Naive B cell (primary cell): ENCODE measurements around the gene RPL10A. TPM values are rescaled to one million over a fixed set of nuclear protein-coding genes. Genes with fewer than 3 reads are reported as not detected.

ENCODE experiments used
- ATAC-seq, 2 donors: fragments of 150-1000 bp; cut with Tn5 transposase; 2 replicates each; pipeline ENCODE4 v1.10.0; 2021; ENCODE audit warnings: low read depth in 2 of 2, mild to moderate bottlenecking in 2 of 2, moderate library complexity in 2 of 2
- DNase-seq: peaks from one replicate; pipeline ENCODE4 v3.0.0; 2022
- H3K27ac Mint-ChIP-seq, 6 donors: one replicate each; pipeline ENCODE4 v1.8.0; 2020 to 2022; ENCODE audit warnings: mild to moderate bottlenecking in 6 of 6, mixed read lengths in 6 of 6, moderate library complexity in 5 of 6, inconsistent platforms in 2 of 6
- H3K27me3 Mint-ChIP-seq, 3 donors: one replicate each; pipeline ENCODE4 v1.8.0; 2021 to 2022; ENCODE audit warnings: mixed read lengths in 3 of 3, mild to moderate bottlenecking in 1 of 3
- H3K36me3 Mint-ChIP-seq, 2 donors: one replicate each; pipeline ENCODE4 v1.8.0; 2020 to 2022; ENCODE audit warnings: mixed read lengths in 2 of 2, inconsistent platforms in 1 of 2, mild to moderate bottlenecking in 1 of 2
- H3K4me1 Mint-ChIP-seq, 3 donors: one replicate each; pipeline ENCODE4 v1.8.0; 2020 to 2022; ENCODE audit warnings: mixed read lengths in 3 of 3, inconsistent platforms in 1 of 3, mild to moderate bottlenecking in 1 of 3, moderate library complexity in 1 of 3
- H3K4me3 Mint-ChIP-seq, 8 donors: one replicate each; pipeline ENCODE4 v1.8.0; 2020 to 2022; ENCODE audit warnings: mild to moderate bottlenecking in 8 of 8, mixed read lengths in 8 of 8, moderate library complexity in 8 of 8, inconsistent platforms in 2 of 8
- H3K9me3 Mint-ChIP-seq, 7 donors: one replicate each; pipeline ENCODE4 v1.8.0; 2020 to 2022; ENCODE audit warnings: mixed read lengths in 7 of 7, mild to moderate bottlenecking in 5 of 7, inconsistent platforms in 2 of 7, moderate library complexity in 1 of 7
- polyA plus RNA-seq, 6 donors: library from polyadenylated mRNA; unstranded; fragments of 300-500 nt; fragmentation: Illumina TruSeq; gene quantifications; one replicate each; pipeline ENCODE4 v1.2.3, GENCODE V29; 2021; ENCODE audit warnings: low read depth in 6 of 6

Gene RPL10A
- polyA plus RNA-seq, 6 donors from 2014 or later, result 756 to 1,303 (median 1,016) TPM

- Mint-ChIP-seq H3K27ac (no peak overlapping the region), H3K4me3 (peak overlapping the region; percentile 76 to 91 (median 84)), H3K36me3 (peaks cover 0 to 16% of the 10 kb centered on the region in 2 donors), H3K27me3 (no peaks in the 10 kb centered on the region), H3K9me3 (no peaks in the 10 kb centered on the region), H3K4me1 (peaks cover 18 to 39% (median 25%) of the 10 kb centered on the region in 3 donors)
- ATAC-seq (no peak), DNase-seq (no peak)
Observed at GRCh38 chr6:35453236-35453635, 15.0 kb upstream of the RPL10A start.

GRCh38 chr6:35454391-35455110 lies 13.7 kb upstream of the RPL10A start:
- H3K4me3 Mint-ChIP-seq, result peak overlapping the region in 6 of 8 donors; percentile 3 to 91 (median 44)
- H3K27ac Mint-ChIP-seq, result no peak overlapping the region
- no peaks in the 10 kb centered on the region for H3K9me3 Mint-ChIP-seq
- H3K27me3 Mint-ChIP-seq, result no peaks in the 10 kb centered on the region
- ATAC-seq (no peak), DNase-seq (no peak)
- H3K4me1 Mint-ChIP-seq, result peaks cover 20 to 33% (median 21%) of the 10 kb centered on the region in 3 donors
- peaks cover 6 to 23% of the 10 kb centered on the region in 2 donors for H3K36me3 Mint-ChIP-seq

DNA sequence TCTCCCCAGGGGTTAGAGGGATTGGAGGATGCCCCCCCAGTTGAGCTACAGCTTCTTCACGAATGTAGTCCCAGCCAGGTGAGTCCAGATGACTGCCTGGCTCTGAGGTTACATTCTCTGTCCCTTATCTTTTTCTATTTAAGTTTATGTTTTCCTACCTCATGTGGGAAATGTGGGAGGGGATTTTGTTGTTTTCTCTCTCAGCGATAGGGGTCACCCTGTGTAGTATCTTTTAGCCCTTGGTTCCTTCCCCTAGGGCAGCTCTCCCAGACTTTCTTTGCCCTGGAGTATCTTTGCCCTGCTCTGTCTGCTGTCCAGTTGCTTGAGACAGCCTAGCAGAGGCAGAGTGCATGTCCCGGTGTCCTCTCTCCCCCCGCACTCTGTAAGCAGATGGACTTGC lies 10.3 kb upstream of the RPL10A start:
- H3K4me3 Mint-ChIP-seq, result peak overlapping the region in 1 of 8 donors; percentile 21
- peaks cover 8 to 34% of the 10 kb centered on the region in 2 donors for H3K36me3 Mint-ChIP-seq
- DNase-seq (no peak), ATAC-seq (no peak)
- H3K4me1 Mint-ChIP-seq, result peaks cover 5 to 14% (median 12%) of the 10 kb centered on the region in 3 donors
- H3K9me3 Mint-ChIP-seq, result no peaks in the 10 kb centered on the region
- H3K27me3 Mint-ChIP-seq, result no peaks in the 10 kb centered on the region
- H3K27ac Mint-ChIP-seq, result peak overlapping the region in 3 of 6 donors; percentile 38 to 69 (median 42)

DNA sequence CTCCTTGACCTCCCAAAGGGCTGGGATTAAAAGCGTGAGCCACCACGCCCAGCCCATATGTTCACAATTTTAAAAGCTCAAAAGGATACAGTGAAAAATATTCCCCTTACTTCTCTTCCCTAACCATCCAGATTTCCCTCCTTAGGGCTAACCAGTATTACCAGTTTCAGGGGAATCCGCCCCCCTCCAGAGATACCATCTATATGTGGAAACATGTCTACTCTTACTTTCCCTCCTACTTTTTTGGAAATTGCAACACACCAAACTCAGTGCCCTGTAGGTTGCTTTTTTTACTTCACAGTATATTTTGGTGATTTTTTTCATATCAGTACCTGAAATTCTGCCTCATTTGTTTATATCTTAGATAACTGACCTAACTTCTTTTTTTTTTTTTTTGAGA lies 6.9 kb upstream of the RPL10A start:
- peak overlapping the region in 3 of 6 donors; percentile 31 to 81 (median 52) for H3K27ac Mint-ChIP-seq
- no peaks in the 10 kb centered on the region for H3K9me3 Mint-ChIP-seq
- ATAC-seq (no peak), DNase-seq (no peak)
- H3K36me3 Mint-ChIP-seq, result peaks cover 13 to 25% of the 10 kb centered on the region in 2 donors
- H3K27me3 Mint-ChIP-seq, result no peaks in the 10 kb centered on the region
- H3K4me3 Mint-ChIP-seq, result no peak overlapping the region
- H3K4me1 Mint-ChIP-seq, result peaks cover 0 to 10% (median 0%) of the 10 kb centered on the region in 3 donors

- no peaks in the 10 kb centered on the region for H3K9me3 Mint-ChIP-seq
- DNase-seq, result no peak
- peaks cover 11 to 12% (median 12%) of the 10 kb centered on the region in 3 donors for H3K4me1 Mint-ChIP-seq
- H3K27me3 Mint-ChIP-seq, result no peaks in the 10 kb centered on the region
- H3K36me3 Mint-ChIP-seq, result peaks cover 13 to 17% of the 10 kb centered on the region in 2 donors
- H3K27ac Mint-ChIP-seq, result peak overlapping the region in 1 of 6 donors; percentile 60
- H3K4me3 Mint-ChIP-seq, result peak overlapping the region in 1 of 8 donors; percentile 37
- ATAC-seq, result no peak
Observed at GRCh38 chr6:35463292-35463691, 4.9 kb upstream of the RPL10A start.

- DNase-seq, result no peak
Observed at GRCh38 chr6:35465646-35466045, 2.6 kb upstream of the RPL10A start.

DNA sequence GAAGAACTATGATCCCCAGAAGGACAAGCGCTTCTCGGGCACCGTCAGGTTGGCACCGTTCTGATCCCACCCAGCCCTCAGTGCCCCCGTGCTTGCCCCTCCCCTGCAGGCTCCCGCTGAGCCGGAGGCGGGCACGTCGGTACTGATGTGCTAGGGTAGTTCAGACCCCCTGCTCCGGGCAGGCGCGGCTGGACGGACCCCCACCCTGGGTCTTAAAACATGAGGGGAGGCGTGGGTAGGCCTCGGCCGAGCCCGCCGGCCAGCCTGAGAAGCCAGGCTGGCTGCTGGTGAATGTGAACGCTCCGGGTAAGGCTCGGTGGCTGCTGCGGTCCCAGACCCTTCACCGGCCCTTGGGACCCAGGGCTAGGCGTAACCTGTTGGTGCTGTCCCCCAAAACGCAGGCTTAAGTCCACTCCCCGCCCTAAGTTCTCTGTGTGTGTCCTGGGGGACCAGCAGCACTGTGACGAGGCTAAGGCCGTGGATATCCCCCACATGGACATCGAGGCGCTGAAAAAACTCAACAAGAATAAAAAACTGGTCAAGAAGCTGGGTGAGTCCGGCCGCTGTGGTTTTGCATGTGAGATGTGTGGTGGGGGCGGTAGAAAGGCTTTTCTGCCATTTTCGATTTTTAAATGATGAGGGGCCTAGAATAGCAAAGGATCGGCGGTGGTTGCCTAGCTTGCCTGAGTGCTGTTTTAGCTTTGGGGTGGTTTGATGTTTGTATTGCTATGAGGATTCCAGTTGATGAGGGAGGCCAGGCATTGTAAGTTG lies 964 bp downstream of the RPL10A start:
- peaks cover 23 to 44% (median 38%) of the 10 kb centered on the region in 3 donors for H3K4me1 Mint-ChIP-seq
- ATAC-seq, result no peak

More at GRCh38 chr6:35465646-35466045, 2.6 kb upstream of the RPL10A start:
- no peak for ATAC-seq
- Mint-ChIP-seq H3K27me3 (no peaks in the 10 kb centered on the region), H3K36me3 (peaks cover 0 to 5% of the 10 kb centered on the region in 2 donors), H3K9me3 (no peaks in the 10 kb centered on the region), H3K27ac (no peak overlapping the region), H3K4me1 (peaks cover 20 to 35% (median 29%) of the 10 kb centered on the region in 3 donors), H3K4me3 (peak overlapping the region in 1 of 8 donors; percentile 25)

GRCh38 chr6:35469751-35470662 lies 1.8 kb downstream of the RPL10A start:
- H3K27ac Mint-ChIP-seq, result peak overlapping the region; percentile 70 to 100 (median 95)
- peaks cover 28 to 44% (median 38%) of the 10 kb centered on the region in 3 donors for H3K4me1 Mint-ChIP-seq
- no peaks in the 10 kb centered on the region for H3K9me3 Mint-ChIP-seq
- H3K4me3 Mint-ChIP-seq, result peak overlapping the region; percentile 94 to 99 (median 98)
- DNase-seq, result no peak
- H3K36me3 Mint-ChIP-seq, result no peaks in the 10 kb centered on the region
- ATAC-seq, result no peak
- no peaks in the 10 kb centered on the region for H3K27me3 Mint-ChIP-seq

More for the DNA sequence above, 964 bp downstream of the RPL10A start:
- H3K27ac Mint-ChIP-seq, result peak overlapping the region; percentile 81 to 100 (median 98)
- H3K36me3 Mint-ChIP-seq, result no peaks in the 10 kb centered on the region
- H3K4me3 Mint-ChIP-seq, result peak overlapping the region; percentile 94 to 99 (median 98)
- DNase-seq, result no peak
- no peaks in the 10 kb centered on the region for H3K9me3 Mint-ChIP-seq
- H3K27me3 Mint-ChIP-seq, result no peaks in the 10 kb centered on the region

DNA sequence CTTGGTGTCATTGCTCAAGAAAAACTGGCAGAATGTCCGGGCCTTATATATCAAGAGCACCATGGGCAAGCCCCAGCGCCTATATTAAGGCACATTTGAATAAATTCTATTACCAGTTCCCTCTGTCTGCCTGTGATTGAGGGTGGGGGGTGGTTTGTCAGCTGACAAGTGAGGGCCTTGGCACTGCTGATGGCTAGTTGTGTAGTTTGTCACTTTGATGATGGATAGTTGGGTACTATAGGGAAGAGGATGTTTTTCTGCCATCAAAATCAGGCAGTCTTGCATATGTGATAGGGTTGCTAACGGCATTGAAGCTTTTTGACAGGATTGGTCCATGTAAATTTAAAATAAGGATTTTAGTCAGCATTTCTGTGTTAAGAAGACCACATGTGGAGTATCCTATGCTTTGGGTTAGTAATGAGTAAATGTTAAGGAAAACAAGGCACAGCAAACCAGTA lies 2.5 kb downstream of the RPL10A start:
- ATAC-seq (no peak), DNase-seq (no peak)
- peak overlapping the region; percentile 36 to 96 (median 82) for H3K27ac Mint-ChIP-seq
- H3K9me3 Mint-ChIP-seq, result no peaks in the 10 kb centered on the region
- peaks cover 30 to 44% (median 38%) of the 10 kb centered on the region in 3 donors for H3K4me1 Mint-ChIP-seq
- H3K36me3 Mint-ChIP-seq, result no peaks in the 10 kb centered on the region
- no peaks in the 10 kb centered on the region for H3K27me3 Mint-ChIP-seq
- H3K4me3 Mint-ChIP-seq, result peak overlapping the region; percentile 51 to 99 (median 98)

- no peak for ATAC-seq
- H3K27ac Mint-ChIP-seq, result peak overlapping the region in 3 of 6 donors; percentile 10 to 39 (median 29)
- no peak for DNase-seq
- no peaks in the 10 kb centered on the region for H3K36me3 Mint-ChIP-seq
- peak overlapping the region in 1 of 8 donors; percentile 99 for H3K4me3 Mint-ChIP-seq
- H3K9me3 Mint-ChIP-seq, result no peaks in the 10 kb centered on the region
- peaks cover 31 to 44% (median 38%) of the 10 kb centered on the region in 3 donors for H3K4me1 Mint-ChIP-seq
- H3K27me3 Mint-ChIP-seq, result no peaks in the 10 kb centered on the region
Observed at GRCh38 chr6:35471836-35472345, 3.7 kb downstream of the RPL10A start.

GRCh38 chr6:35473075-35473849 lies 5.1 kb downstream of the RPL10A start:
- Mint-ChIP-seq H3K4me3 (peak overlapping the region in 1 of 8 donors; percentile 21), H3K9me3 (no peaks in the 10 kb centered on the region), H3K27ac (peak overlapping the region in 1 of 6 donors; percentile 60), H3K27me3 (no peaks in the 10 kb centered on the region), H3K4me1 (peaks cover 25 to 33% (median 27%) of the 10 kb centered on the region in 3 donors), H3K36me3 (no peaks in the 10 kb centered on the region)
- DNase-seq, result no peak
- ATAC-seq, result no peak

GRCh38 chr6:35473850-35474130 lies 5.6 kb downstream of the RPL10A start:
- Mint-ChIP-seq H3K27me3 (no peaks in the 10 kb centered on the region), H3K36me3 (no peaks in the 10 kb centered on the region), H3K4me3 (peak overlapping the region in 1 of 8 donors; percentile 12), H3K27ac (peak overlapping the region in 1 of 6 donors; percentile 60), H3K9me3 (no peaks in the 10 kb centered on the region), H3K4me1 (peaks cover 21 to 33% (median 25%) of the 10 kb centered on the region in 3 donors)
- no peak for ATAC-seq
- no peak for DNase-seq
